K562 (cell line): ENCODE results near the gene ERMARD. TPM values are rescaled to one million over a fixed set of nuclear protein-coding genes. Genes with fewer than 3 reads are reported as not detected.

Experiments used
- ATAC-seq: fragments of 200-7000 bp; cut with Tn5 transposase; 3 replicates; pipeline ENCODE4 v1.9.1; 2020; ENCODE audit warnings: moderate library complexity
- BruUV-seq: library from RNA; stranded (reverse); fragments of 400-500 nt; replicated peaks from 2 replicates; lab custom pipeline; 2021; lab: Mats Ljungman, UMichigan
- CTCF ChIA-PET: fragments of 300-600 bp; formaldehyde crosslinking; extraction: SDS; loops from one replicate; lab custom pipeline; 2021; ENCODE audit warnings: low intra/inter-chr PET ratio; lab: Yijun Ruan, JAX
- POLR2A ChIA-PET: fragments of 300-600, 350-650 bp; sonication (Branson Sonifier 250); formaldehyde crosslinking; extraction: SDS; loops from one replicate; lab custom pipeline; 2021; ENCODE audit warnings: antibody characterized with exemption, inconsistent platforms; lab: Yijun Ruan, JAX
- DNase-seq, 4 experiments: peaks; one replicate each; pipeline versions ENCODE4 v3.0.0 to v3.0.0-alpha.2; 2011 to 2018; ENCODE audit warnings: low spot score in 3 of 4, mixed read lengths in 3 of 4; ENCODE audit errors: extremely low read depth in 1 of 4
- FAIRE-seq: peaks from 2 replicates; lab custom pipeline; 2011; peaks lifted over from hg19 to GRCh38; lab: Jason Lieb, UNC
- H2AFZ ChIP-seq: 2 replicates; pipeline ENCODE4 v1.6.0; 2011; ENCODE audit warnings: low read depth, low read length, control low read depth, inconsistent platforms
- H3K27ac ChIP-seq: fragments of 200-600 bp; 3 replicates; pipeline ENCODE4 v1.8.0; 2011; ENCODE audit warnings: low read depth, mild to moderate bottlenecking, control low read depth, inconsistent platforms, low read length, moderate library complexity, mixed read lengths; ENCODE audit errors: extremely low read depth
- H3K27me3 ChIP-seq, 2 experiments: fragments of 300-600 bp in 1 of 2; 2 replicates in 1 of 2; 3 replicates in 1 of 2; pipeline versions ENCODE4 v1.6.0 to v1.8.0; 2011; ENCODE audit warnings: inconsistent platforms in 2 of 2, low read length in 2 of 2, mild to moderate bottlenecking in 1 of 2, mixed read lengths in 1 of 2, moderate library complexity in 1 of 2; ENCODE audit not compliant: control insufficient read depth in 2 of 2, insufficient read depth in 2 of 2
- H3K36me3 ChIP-seq: fragments of 300-600 bp; 3 replicates; pipeline ENCODE4 v1.8.0; 2011; ENCODE audit warnings: mild to moderate bottlenecking, low read length, inconsistent platforms; ENCODE audit not compliant: control insufficient read depth, insufficient read depth
- H3K4me1 ChIP-seq, 2 experiments: fragments of 200-600 bp in 1 of 2; replicated peaks in 1 of 2; 2 replicates in 1 of 2; 3 replicates in 1 of 2; pipeline versions ENCODE4 v1.5.1 to v1.8.0; 2011; ENCODE audit warnings: inconsistent platforms in 2 of 2, low read length in 2 of 2, mild to moderate bottlenecking in 1 of 2, mixed read lengths in 1 of 2, moderate library complexity in 1 of 2; ENCODE audit not compliant: control insufficient read depth in 2 of 2, insufficient read depth in 2 of 2
- H3K4me2 ChIP-seq: 2 replicates; pipeline ENCODE4 v1.6.1; 2011; ENCODE audit warnings: low read length, control low read depth, inconsistent platforms, mixed read lengths; ENCODE audit not compliant: insufficient read depth
- H3K4me3 ChIP-seq: fragments of 200-600 bp; sonication (generic), shearing (Covaris generic); 2 replicates; pipeline ENCODE4 v1.5.1; 2016; ENCODE audit warnings: control low read depth, inconsistent platforms
- H3K79me2 ChIP-seq: fragments of 200-600 bp; 3 replicates; pipeline ENCODE4 v1.8.0; 2011; ENCODE audit warnings: low read length, inconsistent platforms; ENCODE audit not compliant: control insufficient read depth, insufficient read depth
- H3K9ac ChIP-seq, 2 experiments: 2 replicates each; pipeline versions ENCODE4 v1.6.0 to v1.6.1; 2011; ENCODE audit warnings: low read depth in 2 of 2, low read length in 2 of 2, control low read depth in 1 of 2, inconsistent platforms in 1 of 2, mild to moderate bottlenecking in 1 of 2, mixed read lengths in 1 of 2; ENCODE audit not compliant: insufficient read depth in 1 of 2
- H3K9me1 ChIP-seq: one replicate; pipeline ENCODE4 v1.6.0; 2011; ENCODE audit warnings: inconsistent platforms, mild to moderate bottlenecking, low read length, moderate library complexity; ENCODE audit not compliant: control insufficient read depth, insufficient read depth
- H3K9me3 ChIP-seq: replicated peaks from 2 replicates; pipeline ENCODE4 v1.5.1; 2011; ENCODE audit warnings: low read depth, low read length, inconsistent platforms; ENCODE audit not compliant: control insufficient read depth, insufficient read depth
- H4K20me1 ChIP-seq: replicated peaks from 2 replicates; pipeline ENCODE4 v1.6.1; 2011; ENCODE audit warnings: low read length, inconsistent platforms, mixed read lengths; ENCODE audit not compliant: control insufficient read depth, insufficient read depth
- BMI1 ChIP-seq: fragments of 150-350 bp; IDR thresholded peaks from 2 replicates; pipeline ENCODE4 v1.6.1; 2014; ENCODE audit warnings: low read length
- CSDE1 ChIP-seq, 2 experiments: fragments of 450-650 bp; IDR thresholded peaks; 2 replicates each; pipeline ENCODE4 v1.6.1; 2016; ENCODE audit warnings: mild to moderate bottlenecking in 1 of 2
- CTBP1 ChIP-seq: fragments of 450-650 bp; IDR thresholded peaks from 2 replicates; pipeline ENCODE4 v1.6.1; 2016; ENCODE audit warnings: borderline replicate concordance
- E4F1 ChIP-seq: fragments of 250-450 bp; sonication (Bioruptor Pico); IDR thresholded peaks from 2 replicates; pipeline ENCODE4 v1.5.0; 2021; ENCODE audit warnings: mild to moderate bottlenecking, borderline replicate concordance
- ETS2 ChIP-seq: IDR thresholded peaks from 2 replicates; pipeline ENCODE4 v1.6.1; 2016; ENCODE audit warnings: borderline replicate concordance, missing genetic modification characterization, mild to moderate bottlenecking, moderate library complexity, missing compliant biosample characterization; ENCODE audit not compliant: poor library complexity, severe bottlenecking
- HES1 ChIP-seq: fragments of 450-650 bp; IDR thresholded peaks from 2 replicates; pipeline ENCODE4 v1.6.1; 2016; ENCODE audit warnings: low read depth, mild to moderate bottlenecking, moderate library complexity
- HNRNPLL ChIP-seq: fragments of 200-400 bp; formaldehyde crosslinking; IDR thresholded peaks from 2 replicates; pipeline ENCODE4 v1.6.1; 2017; ENCODE audit warnings: low read length, low read depth, mild to moderate bottlenecking; ENCODE audit not compliant: poor library complexity, severe bottlenecking
- HNRNPUL1 ChIP-seq: fragments of 200-400 bp; formaldehyde crosslinking; IDR thresholded peaks from 2 replicates; pipeline ENCODE4 v1.6.1; 2017; ENCODE audit warnings: low read length
- KLF6 ChIP-seq: fragments of 250-450 bp; sonication (Bioruptor Pico); IDR thresholded peaks from 2 replicates; pipeline ENCODE4 v1.4.0; 2020; ENCODE audit warnings: mild to moderate bottlenecking, moderate library complexity, borderline replicate concordance
- MECOM ChIP-seq: fragments of 250-450 bp; sonication (Bioruptor Pico); IDR thresholded peaks from 2 replicates; pipeline ENCODE4 v1.8.0; 2022; ENCODE audit warnings: inconsistent platforms
- MED1 ChIP-seq: sonication (generic); formaldehyde crosslinking; IDR thresholded peaks from 2 replicates; pipeline ENCODE4 v1.8.1; 2023; ENCODE audit warnings: missing genetic modification reagents, borderline replicate concordance
- MTA1 ChIP-seq: fragments of 450-650 bp; IDR thresholded peaks from 2 replicates; pipeline ENCODE4 v1.6.1; 2017; ENCODE audit warnings: borderline replicate concordance
- SREBF1 ChIP-seq: fragments of 150-350 bp; IDR thresholded peaks from 2 replicates; pipeline ENCODE4 v1.6.1; 2014; ENCODE audit warnings: antibody characterized with exemption, low read depth, low read length, borderline replicate concordance
- SRSF1 ChIP-seq: fragments of 200-400 bp; formaldehyde crosslinking; IDR thresholded peaks from 2 replicates; pipeline ENCODE4 v1.6.1; 2017; ENCODE audit warnings: mild to moderate bottlenecking, low read depth, low read length, moderate library complexity
- TEAD2 ChIP-seq: fragments of 450-650 bp; IDR thresholded peaks from 2 replicates; pipeline ENCODE4 v1.6.1; 2016; ENCODE audit warnings: missing genetic modification characterization, control low read depth, missing compliant biosample characterization
- TRIM28 ChIP-seq: fragments of 450-650 bp; IDR thresholded peaks from 2 replicates; pipeline ENCODE4 v1.6.1; 2017
- ZKSCAN1 ChIP-seq: fragments of 150-350 bp; IDR thresholded peaks from 2 replicates; pipeline ENCODE4 v1.6.1; 2016; ENCODE audit warnings: low read depth, low read length
- WGBS: fragments of 100-300 bp; shearing (Covaris generic); methylation state at CpG from one replicate; pipeline ENCODE4 v1.1.6; 2016; ENCODE audit warnings: low coverage, mixed read lengths; ENCODE audit not compliant: insufficient coverage; ENCODE audit errors: missing lambda C conversion rate; 5-methylcytosine and 5-hydroxymethylcytosine counted together
- in situ Hi-C: fragments of 300-500 bp; cut with MboI; formaldehyde crosslinking; loops from 4 replicates; pipeline ENCODE4 v1.15.0; 2018; ENCODE audit warnings: inconsistent platforms, mixed read lengths
- intact Hi-C: fragments of 100-400 bp; cut with micrococcal nuclease; formaldehyde crosslinking; loops from 2 replicates; pipeline ENCODE4 v1.14.2; 2022
- polyA plus RNA-seq, 8 experiments: library from polyadenylated mRNA; depleted of rRNA in 4 of 8; stranded (reverse) in 5 of 8; unstranded in 3 of 8; fragments of >200 nt; fragmentation: Nextera tagmentation in 2 of 8; fragmentation: Illumina TruSeq in 1 of 8; extraction: Ambion mirVana in 2 of 8; extraction: Trizol in 1 of 8; gene quantifications; 2 replicates each; pipeline versions ENCODE4 v1.2.1 to v1.2.3, GENCODE V29; 2011 to 2014; ENCODE audit warnings: inconsistent platforms in 1 of 8, missing spikeins in 1 of 8
- total RNA-seq, 7 experiments: library from RNA; depleted of rRNA in 6 of 7; stranded (reverse); fragments of >200 nt in 6 of 7; fragmentation: Illumina TruSeq in 2 of 7; extraction: Trizol in 2 of 7; gene quantifications; 2 replicates each; pipeline versions ENCODE4 v1.2.1 to v1.2.3, GENCODE V29; 2011 to 2021; ENCODE audit warnings: low replicate concordance in 1 of 7
- TF ChIP-seq, protein P1 (sequence below): fragments of 450-650 bp; conservative IDR thresholded peaks from 2 replicates; pipeline ENCODE4 v1.6.1; 2016; ENCODE audit warnings: missing genetic modification characterization, low read depth, mild to moderate bottlenecking, control low read depth, missing compliant biosample characterization

ERMARD gene
- total and polyA plus RNA-seq, 9 of the 15 experiments (the other 6 are each of a cell fraction or from before 2014, with no cell fraction given), result 14.5 to 68.6 (median 27.7) TPM

GRCh38 chr6:169803271-169803811 is 51.9 kb downstream of the ERMARD start (continued):
- TF ChIP-seq SRSF1, result no peak
- no peak for TF ChIP-seq SREBF1
- no peak for TF ChIP-seq ETS2 (tag)
- no peak for TF ChIP-seq E4F1 (CRISPR knock-in tag)
- no peak for TF ChIP-seq BMI1
- TF ChIP-seq HNRNPLL, result no peak

- WGBS, result 0% methylated on average over 3 of the region's 3 CpGs
- no peak for ATAC-seq
- H2AFZ ChIP-seq, result no peak overlapping the region
- POLR2A ChIA-PET, result interaction anchor here (0.5 to 6.4 kb wide), 6 partner anchors 9 to 24 kb away, joined by 3 to 29 read pairs (median 4); no protein-coding TSS in a partner anchor
- peaks cover 37 to 48% of the 10 kb centered on the region in 2 experiments for H3K27me3 ChIP-seq
- peaks cover 0 to 7% of the 10 kb centered on the region in 2 experiments; a peak in 2 of 5 replicates for H3K4me1 ChIP-seq
- in situ Hi-C loops, result no loop called here
- FAIRE-seq, result no peak
- H3K27ac ChIP-seq, result no peak overlapping the region
- H3K9me1 ChIP-seq, result no peaks in the 10 kb centered on the region
- DNase-seq, result no peak
- no peaks in the 10 kb centered on the region for H3K79me2 ChIP-seq
- H3K36me3 ChIP-seq, result no peaks in the 10 kb centered on the region
- intact Hi-C loops, result no loop called here
- H3K9me3 ChIP-seq, result no peaks in the 10 kb centered on the region
- no peak overlapping the region for H3K9ac ChIP-seq
- no peak overlapping the region for H3K4me2 ChIP-seq
- peaks cover 6% of the 10 kb centered on the region; the same call in 1 of the 2 replicates for H4K20me1 ChIP-seq
- no TSS peak for BruUV-seq
- TF ChIP-seq MTA1 (no peak), CSDE1 (IDR thresholded peaks at IDR 0.05) (no peak), KLF6 (CRISPR knock-in tag) (no peak), TEAD2 (tag) (no peak), HNRNPUL1 (no peak), TRIM28 (no peak), MED1 (CRISPR knock-in tag) (no peak), MECOM (no peak), ZKSCAN1 (no peak), CTBP1 (no peak), HES1 (no peak)
- TF ChIP-seq, protein P1, sequence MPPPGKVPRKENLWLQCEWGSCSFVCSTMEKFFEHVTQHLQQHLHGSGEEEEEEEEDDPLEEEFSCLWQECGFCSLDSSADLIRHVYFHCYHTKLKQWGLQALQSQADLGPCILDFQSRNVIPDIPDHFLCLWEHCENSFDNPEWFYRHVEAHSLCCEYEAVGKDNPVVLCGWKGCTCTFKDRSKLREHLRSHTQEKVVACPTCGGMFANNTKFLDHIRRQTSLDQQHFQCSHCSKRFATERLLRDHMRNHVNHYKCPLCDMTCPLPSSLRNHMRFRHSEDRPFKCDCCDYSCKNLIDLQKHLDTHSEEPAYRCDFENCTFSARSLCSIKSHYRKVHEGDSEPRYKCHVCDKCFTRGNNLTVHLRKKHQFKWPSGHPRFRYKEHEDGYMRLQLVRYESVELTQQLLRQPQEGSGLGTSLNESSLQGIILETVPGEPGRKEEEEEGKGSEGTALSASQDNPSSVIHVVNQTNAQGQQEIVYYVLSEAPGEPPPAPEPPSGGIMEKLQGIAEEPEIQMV (tag), result no peak
- CTCF ChIA-PET, result no interaction called here
- no peak overlapping the region for H3K4me3 ChIP-seq
These were observed 52.5 kb downstream of the ERMARD start for GRCh38 chr6:169803816-169804340.
